ENCODE results near the gene IRX6.

IRX6 gene

DNA sequence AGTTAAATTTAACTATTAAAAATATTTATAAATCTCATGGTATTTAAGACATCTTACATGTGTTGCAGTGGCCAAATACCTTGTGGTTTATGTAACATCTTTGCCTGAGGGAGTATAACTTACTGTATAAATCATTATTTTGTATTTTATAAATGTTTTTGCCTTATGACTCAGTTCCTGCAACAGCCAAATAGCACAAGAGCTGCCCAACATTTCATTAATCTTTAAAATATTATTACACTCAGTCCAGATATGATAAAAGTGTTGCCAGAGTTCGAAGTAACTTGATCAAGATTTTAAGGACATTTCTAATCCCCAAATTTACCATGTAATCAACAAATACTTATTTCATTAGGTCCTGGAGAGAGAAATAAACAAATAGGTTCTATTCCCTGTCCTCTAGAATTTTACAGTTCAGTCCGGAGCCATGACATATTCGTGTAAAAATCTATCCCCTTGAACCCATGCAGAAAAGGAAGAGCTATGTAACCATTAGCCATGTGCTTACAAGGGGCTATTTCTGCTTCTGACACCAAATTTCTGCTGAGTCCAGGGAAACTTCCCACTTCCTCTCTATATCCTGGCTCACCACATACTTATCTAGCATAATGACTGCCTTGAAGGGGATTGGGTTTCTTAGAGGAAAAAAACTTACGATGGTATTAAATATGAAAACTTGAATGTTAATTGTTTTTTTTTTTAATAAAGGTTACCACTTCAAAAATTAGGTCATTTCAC lies 44.0 kb downstream of the IRX6 start:
- DNase-seq: no peak

DNA sequence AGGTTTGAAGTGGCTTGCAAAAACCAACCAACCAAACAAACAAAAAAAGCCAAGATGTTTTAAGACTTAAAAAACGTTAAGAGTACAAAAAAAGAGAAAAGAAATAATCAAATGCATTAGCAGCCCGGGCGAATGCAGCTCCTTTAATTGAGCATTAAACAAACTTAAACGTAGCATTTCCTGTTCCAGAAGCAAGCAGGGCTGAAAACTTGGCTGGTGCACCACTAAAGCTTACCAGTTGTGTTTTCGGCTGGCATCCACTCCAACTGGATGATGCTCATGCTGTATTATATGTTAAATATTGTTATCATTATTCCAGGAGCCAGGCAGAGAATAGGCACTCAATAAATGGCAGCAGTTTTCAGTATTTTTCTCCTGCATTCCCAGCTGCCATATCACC lies 45.1 kb downstream of the IRX6 start:
- DNase-seq: no peak

DNA sequence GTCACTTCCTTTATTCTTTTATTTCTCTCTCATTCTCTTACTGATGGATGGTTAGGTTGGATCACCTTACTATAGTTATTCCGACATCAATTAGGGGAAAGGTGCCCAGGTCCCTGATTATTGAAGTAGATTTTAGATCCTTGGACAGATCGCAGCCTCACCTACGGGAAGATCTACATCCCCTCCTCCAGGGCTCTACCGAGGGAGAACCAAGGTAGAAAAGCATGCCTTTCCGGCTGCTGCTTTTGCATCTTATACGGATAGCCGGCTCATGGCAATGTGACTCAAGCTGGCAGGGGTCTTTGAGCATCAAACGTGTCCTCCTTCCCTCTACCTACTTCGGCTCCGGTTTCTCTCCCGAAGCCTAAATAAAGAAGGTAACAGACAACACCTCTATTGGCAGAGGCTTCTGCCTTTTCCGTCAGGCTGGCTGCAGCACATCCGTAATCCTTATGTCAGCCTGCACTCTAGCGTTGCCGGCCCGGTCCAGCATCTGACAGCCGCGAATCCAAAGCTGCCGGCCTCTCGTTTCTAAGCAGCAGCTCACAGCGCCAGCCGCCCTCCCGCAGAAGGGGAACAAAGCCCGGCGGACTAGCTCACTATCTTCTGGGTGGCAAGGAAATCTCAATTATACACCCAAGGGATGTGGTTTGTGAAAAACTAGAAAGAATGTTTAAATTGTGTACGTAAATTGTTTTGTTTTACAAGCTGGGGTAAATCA lies 46.9 kb downstream of the IRX6 start:
- peak; percentile 7 for DNase-seq

DNA sequence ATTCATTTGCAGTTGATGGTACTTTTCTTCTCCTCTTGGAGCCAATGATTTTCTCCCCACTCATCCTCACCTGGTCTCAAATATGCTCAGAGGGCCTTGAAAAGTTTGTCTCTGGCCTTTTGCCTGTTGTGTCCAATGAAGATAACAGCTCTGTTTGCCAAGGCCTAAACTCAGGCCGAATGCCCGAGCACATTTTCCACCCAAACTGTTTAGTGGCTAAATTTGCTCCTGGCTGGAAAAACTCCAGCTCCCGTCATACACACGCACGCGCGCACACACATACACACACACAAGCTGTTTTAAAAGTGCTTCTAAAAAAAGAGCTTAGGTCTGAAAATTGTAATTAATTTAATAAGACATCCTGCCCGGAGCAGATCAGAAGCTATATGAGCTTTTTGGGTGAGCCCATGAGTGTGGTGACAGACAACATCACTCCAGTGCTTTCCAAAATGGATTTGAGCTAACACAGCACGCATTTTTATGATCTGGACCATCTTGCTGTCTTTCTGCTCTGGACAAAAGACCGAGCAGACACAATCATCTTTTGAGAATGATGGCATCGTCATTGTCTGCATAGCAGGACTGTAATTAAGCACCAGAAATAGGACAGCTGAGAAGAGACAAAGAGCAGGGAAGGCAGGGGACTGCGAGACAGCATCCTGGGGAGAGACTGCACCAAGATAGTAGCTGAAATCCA lies 48.9 kb downstream of the IRX6 start:
- no peak for DNase-seq

DNA sequence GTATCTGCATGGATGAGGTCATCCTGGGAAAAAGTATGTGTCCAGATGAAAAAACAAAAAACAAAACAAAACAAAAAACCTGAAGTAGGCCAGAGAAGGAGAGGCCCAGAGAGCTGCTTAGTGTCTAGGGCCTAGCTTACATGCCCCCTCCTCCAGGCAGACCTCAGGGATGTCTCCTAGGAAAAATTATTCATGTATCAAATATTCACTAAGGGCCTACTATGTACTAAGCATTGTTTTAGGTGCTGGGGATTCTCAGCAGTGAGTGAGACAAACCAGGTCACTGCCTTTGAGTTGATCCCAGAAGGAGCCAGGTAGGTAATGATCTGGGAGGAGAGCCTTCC lies 49.5 kb downstream of the IRX6 start:
- DNase-seq: no peak

DNA sequence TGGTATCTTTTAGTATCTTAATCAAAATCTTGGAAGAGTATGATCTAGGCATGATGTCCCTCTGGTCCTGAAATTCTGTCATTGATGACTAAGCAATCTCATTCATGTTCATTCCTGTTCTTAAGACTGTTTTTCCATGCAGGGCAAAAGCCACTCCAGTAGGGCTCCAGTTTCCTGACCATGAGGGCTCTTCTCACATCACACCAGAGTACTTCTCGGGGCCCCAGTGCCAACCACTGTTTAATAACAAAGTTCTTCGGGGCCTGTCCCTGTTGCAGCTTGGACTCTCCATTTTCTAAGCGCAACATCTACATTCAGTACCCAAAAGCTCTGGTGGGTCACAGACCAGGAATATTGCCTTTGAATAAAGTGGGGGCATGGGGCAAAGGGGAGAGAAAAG lies 52.0 kb downstream of the IRX6 start:
- DNase-seq: no peak

DNA sequence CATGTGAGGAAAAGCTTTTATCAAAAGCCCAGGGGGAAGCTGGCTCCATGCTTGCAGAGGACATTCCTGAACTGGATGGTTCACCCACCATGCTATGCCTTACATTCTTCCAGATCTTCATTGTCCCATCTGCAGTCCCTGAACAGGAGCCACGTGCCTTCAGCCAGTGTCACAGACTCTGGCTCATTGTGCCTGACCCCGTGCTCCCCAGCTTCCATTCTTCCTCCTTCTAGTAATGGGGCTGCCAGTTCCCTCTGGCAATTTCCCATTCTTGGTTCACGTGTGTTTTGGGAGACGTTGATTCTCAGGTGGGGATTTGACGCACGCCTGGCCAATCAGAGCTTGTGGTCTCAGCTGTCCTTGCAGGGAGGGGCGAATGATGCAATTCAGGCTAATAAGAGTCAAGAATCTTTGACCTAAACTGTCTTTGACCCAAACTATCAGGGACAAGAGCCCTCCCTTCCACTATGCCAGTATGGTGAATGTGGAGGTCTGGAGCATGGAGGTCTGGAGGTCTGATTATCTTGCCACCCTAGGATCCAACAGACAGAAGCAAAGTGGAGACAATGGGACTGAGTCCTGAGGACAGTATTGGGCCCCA lies 52.7 kb downstream of the IRX6 start:
- DNase-seq: no peak

DNA sequence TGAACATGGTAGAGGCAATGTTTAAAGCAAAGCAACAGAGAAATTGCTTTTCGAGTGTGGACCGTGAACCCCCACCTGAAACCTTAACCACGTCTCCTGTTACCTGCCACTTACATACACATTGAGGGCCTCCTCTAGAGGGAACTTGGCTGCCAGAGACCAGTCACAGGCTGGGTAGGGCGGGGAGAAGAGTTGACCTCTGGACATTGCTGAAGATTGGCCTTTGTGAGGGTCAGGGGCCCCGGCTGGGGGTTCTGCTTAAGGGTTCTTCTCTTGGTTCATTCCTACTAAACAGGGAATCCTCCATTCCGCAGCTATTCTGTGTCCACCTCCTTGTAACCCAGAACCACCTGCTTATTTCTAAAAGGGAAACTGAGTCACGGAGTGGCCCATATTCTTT lies 53.8 kb downstream of the IRX6 start:
- DNase-seq: no peak

DNA sequence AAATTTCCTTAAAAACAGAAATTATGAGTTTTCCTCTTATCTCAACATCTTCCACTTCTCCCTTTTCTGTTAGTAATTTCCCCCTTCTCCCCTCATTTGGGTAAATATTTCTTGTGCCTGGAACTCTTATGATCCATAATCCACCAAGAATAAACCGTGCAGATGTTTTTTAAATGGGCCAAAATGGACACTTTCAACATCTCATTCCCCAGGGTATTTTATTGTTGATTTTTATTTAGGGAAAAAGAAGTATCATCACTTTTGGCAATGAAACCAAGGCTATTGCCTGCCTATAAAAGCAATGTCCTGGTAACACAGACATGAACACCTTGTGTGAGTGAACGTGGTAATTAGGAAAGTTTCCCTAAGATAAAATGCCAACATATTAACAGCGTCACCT lies 54.6 kb downstream of the IRX6 start:
- no peak for DNase-seq

DNA sequence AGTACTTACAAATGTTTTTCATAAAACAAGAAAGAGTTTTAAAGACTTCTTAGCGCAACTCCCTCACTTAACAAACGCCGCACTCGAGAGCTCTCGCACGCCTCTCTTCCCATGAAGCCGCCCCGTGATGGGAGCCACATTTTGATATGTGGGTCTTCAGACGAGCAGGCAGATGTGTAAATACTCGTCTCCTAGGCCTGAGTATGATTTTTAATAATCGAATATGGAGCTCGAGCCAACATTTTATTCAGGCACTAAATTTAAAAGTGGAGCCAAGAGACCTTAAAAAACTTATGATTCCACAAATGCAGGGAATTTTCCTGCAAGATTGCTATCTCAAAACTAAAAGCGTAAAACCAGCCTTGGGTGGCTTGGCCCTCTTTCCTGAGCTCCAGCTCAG lies 55.4 kb downstream of the IRX6 start:
- no peak for DNase-seq

DNA sequence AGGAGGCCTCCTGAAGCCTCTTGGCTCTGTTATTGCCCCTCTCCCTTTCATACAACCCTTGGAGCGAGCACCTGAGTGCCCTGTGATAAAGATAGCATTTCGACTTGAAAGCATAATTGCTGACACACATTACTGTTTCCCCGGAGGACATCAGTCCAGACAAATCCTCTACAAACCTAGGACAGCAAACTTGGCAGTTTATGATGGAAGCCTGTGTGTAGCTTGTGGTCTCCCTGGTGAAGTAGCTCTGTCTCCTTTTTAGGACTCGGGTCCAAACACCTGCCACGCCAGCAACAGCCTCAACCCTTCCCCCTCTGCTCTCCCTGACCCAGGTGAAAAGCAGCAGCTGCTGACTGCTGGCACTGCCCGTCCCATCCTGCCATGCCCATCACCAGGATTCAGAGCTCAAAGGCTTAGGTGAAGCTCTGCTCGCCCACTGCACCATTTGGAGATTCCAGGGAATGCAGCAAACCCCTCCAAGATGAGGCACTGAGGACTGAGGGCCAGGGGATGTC lies 55.9 kb downstream of the IRX6 start:
- DNase-seq: no peak

Measured in NCI-H524 treated with DMSO at 0.1 percent for 48 hours (cell line).